ENCODE results near the gene IL4.
A peak's percentile ranks its signal among the peaks of the same experiment; 100 is the strongest.
"Not testable (repeated sequence)": the region's sequence is repeated elsewhere in the genome, so short reads cannot be mapped to it uniquely, and the experiment has no call there.

Gene IL4

GRCh38 chr5:132673939-132674630, at the start of gene IL4:
IL4 (plus strand) TSS chr5:132673989; CDS start chr5:132674051, 62 bp downstream.
- DNase-seq (ENCODE audit: low read depth in 2 of 2), result no peak

- DNase-seq (ENCODE audit: low read depth in 2 of 2), result no peak
Observed at GRCh38 chr5:132627470-132627869, 46.3 kb upstream of the IL4 start.

- DNase-seq (ENCODE audit: low read depth in 2 of 2), result no peak
Observed at GRCh38 chr5:132628814-132629213, 45.0 kb upstream of the IL4 start.

GRCh38 chr5:132629230-132629944, 44.4 kb upstream of the IL4 start:
- DNase-seq (ENCODE audit: low read depth in 2 of 2), result no peak

- DNase-seq (ENCODE audit: low read depth in 2 of 2), result not testable (repeated sequence)
Observed at GRCh38 chr5:132633587-132633986, 40.2 kb upstream of the IL4 start.

GRCh38 chr5:132635873-132636272, 37.9 kb upstream of the IL4 start:
- no peak for DNase-seq (ENCODE audit: low read depth in 2 of 2)

- no peak for DNase-seq (ENCODE audit: low read depth in 2 of 2)
Observed at GRCh38 chr5:132637241-132637640, 36.5 kb upstream of the IL4 start.

GRCh38 chr5:132639706-132640130, 34.1 kb upstream of the IL4 start:
- no peak for DNase-seq (ENCODE audit: low read depth in 2 of 2)

GRCh38 chr5:132640613-132641012, 33.2 kb upstream of the IL4 start:
- DNase-seq (ENCODE audit: low read depth in 2 of 2), result no peak

- DNase-seq (ENCODE audit: low read depth in 2 of 2), result no peak
Observed at GRCh38 chr5:132641241-132641723, 32.5 kb upstream of the IL4 start.

- no peak for DNase-seq (ENCODE audit: low read depth in 2 of 2)
Observed at GRCh38 chr5:132641841-132642240, 31.9 kb upstream of the IL4 start.

- DNase-seq (ENCODE audit: low read depth in 2 of 2), result no peak
Observed at GRCh38 chr5:132644177-132644576, 29.6 kb upstream of the IL4 start.

GRCh38 chr5:132646583-132647266, 27.1 kb upstream of the IL4 start:
- no peak for DNase-seq (ENCODE audit: low read depth in 2 of 2)

- DNase-seq (ENCODE audit: low read depth in 2 of 2), result no peak
Observed at GRCh38 chr5:132647473-132647872, 26.3 kb upstream of the IL4 start.

GRCh38 chr5:132648355-132648754, 25.4 kb upstream of the IL4 start:
- no peak for DNase-seq (ENCODE audit: low read depth in 2 of 2)

GRCh38 chr5:132651838-132652469, 21.8 kb upstream of the IL4 start:
- DNase-seq (ENCODE audit: low read depth in 2 of 2), result no peak

- no peak for DNase-seq (ENCODE audit: low read depth in 2 of 2)
Observed at GRCh38 chr5:132653716-132654115, 20.1 kb upstream of the IL4 start.

GRCh38 chr5:132655821-132656773, 17.7 kb upstream of the IL4 start:
- peak in 1 of 2 experiments; percentile 7 for DNase-seq (ENCODE audit: low read depth in 2 of 2)

- DNase-seq (ENCODE audit: low read depth in 2 of 2), result no peak
Observed at GRCh38 chr5:132656774-132657355, 16.9 kb upstream of the IL4 start.

GRCh38 chr5:132657676-132658380, 16.0 kb upstream of the IL4 start, which contains the start of gene IL13:
IL13 (plus strand) TSS chr5:132658173; CDS start chr5:132658187, 14 bp downstream.
- DNase-seq (ENCODE audit: low read depth in 2 of 2), result no peak
